Right ventricle myocardium inferior (tissue), 1 donor: ENCODE data around the gene NAA60. TPM values are rescaled to one million over a fixed set of nuclear protein-coding genes. Genes with fewer than 3 reads are reported as not detected.
A peak's percentile ranks its signal among the peaks of the same experiment; 100 is the strongest.
"Not testable (repeated sequence)": the region's sequence is repeated elsewhere in the genome, so short reads cannot be mapped to it uniquely, and the experiment has no call there.

Experiments
- ATAC-seq: fragments of 200-7000 bp; cut with Tn5 transposase; one replicate; pipeline ENCODE4 v1.9.1; 2020; ENCODE audit warnings: mild to moderate bottlenecking, moderate library complexity
- DNase-seq: peaks from one replicate; pipeline ENCODE4 v3.0.0; 2021; ENCODE audit errors: missing footprints
- intact Hi-C: fragments of 100-400 bp; cut with DNase I; formaldehyde crosslinking; loops from one replicate; pipeline ENCODE4 v1.11.0; 2022
- total RNA-seq: library from RNA; stranded (reverse); fragmentation: NEBNext Ultra II Directional; extraction: Animal tissue kit (Norgen Biotek cat#: 25700); gene quantifications from one replicate; pipeline ENCODE4 v1.2.1, GENCODE V29; 2021
- donor health status: DM: no; HTN: yes; CAD: no; lungs with severe emphysema.

NAA60 gene
- total RNA-seq, 1 donor from 2014 or later: 42.7 TPM

DNA sequence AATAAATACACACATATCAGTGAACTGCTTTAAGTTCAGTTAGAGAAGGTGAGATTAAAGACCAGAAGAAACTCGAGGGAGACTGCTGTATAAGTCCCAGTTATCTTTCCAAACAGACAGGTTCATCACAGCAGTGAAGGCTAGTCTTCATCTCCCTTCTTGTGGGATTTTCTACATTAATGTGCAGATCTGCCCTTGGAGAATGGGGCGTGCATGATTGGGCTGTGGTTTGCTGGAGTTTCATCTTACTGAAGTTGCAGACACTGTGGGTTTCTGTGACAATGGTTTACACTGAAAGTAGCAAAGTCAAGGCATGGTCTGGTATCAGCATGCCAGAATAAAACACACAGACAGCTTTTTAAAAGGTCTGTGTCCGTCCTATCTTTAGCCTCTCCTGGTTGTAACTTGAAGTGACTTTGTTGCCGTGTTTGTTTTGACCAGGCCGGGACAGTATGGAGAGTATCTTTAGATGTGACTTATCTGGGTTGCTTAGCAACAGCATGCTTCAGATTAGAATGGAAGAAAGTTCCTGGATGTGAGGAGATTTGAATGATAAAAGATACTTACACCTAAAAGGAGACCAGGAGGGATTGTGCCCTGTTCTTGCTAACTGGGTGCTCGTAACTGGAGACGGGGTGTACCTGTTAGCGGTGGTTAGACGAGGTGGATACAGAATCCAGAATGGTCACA, 16.1 kb downstream of the NAA60 start:
- ATAC-seq (no peak), DNase-seq (no peak)
- intact Hi-C loops: loop anchor here (1.0 to 5.0 kb wide), 4 partner anchors 42 to 177 kb away; partner anchors contain the start of genes CLUAP1, TIGD7, ZNF174 and ZNF263

DNA sequence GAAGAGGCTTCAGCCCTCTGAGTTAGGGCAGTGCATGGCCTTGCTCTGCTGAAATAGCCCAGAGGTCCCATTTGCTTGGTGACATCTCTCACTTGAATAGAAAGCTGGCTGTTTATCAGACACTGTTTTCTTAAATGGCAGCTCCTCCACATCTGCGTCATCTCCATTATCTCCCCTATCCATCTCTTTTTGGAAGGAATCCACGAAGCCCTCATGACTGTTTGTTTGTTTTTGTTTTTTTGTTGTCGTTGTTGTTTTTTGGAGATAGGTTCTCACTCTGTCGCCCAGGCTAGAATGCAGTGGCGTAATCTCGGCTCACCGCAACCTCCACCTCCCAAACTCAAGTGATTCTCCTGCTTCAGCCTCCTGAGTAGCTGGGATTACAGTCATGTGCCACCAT, 16.6 kb downstream of the NAA60 start:
- DNase-seq (no peak), ATAC-seq (no peak)
- intact Hi-C loops: loop anchor here (1.0 kb wide), 1 partner anchor 41 kb away; the partner anchor contains the start of gene CLUAP1

DNA sequence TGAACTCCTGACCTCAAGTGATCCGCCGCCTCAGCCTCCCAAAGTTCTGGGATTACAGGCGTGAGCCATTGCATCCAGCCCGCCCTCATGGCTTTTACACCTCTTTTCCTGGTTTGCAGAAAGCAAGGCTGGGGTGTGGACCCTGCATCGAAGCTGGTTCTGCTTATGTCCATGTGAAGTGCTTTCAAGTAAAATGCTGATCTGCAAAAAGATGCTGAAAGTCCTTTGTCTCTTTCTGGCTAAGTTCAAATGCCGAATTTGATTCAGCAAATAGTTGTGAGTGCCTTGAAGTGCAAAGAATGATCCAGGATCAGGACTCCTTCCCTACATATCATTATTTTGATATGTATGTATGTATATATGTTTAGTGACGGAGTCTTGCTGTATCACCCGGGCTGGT, 17.1 kb downstream of the NAA60 start:
- intact Hi-C loops: loop anchor here (1.0 kb wide), 1 partner anchor 41 kb away; the partner anchor contains the start of gene CLUAP1
- no peak for ATAC-seq
- DNase-seq: no peak

DNA sequence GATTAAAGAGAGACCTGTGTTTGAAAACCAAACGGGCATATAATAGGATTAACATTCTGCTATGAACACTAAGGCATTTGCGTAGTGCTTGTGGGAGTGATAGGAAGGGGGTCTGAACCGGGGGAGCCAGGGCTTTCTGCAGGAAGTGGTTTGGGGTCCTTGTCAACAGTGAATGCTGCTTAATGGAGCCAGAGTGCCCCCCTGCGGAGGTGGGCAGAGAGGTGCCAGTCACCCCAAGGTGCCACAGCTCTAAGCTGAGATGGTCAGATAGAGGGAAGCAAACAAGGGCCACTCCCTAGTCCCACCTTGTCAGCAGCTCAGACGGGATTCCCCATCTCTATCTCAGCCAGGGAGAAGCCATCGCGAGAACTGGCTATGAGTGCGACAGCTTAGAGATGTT, 17.7 kb downstream of the NAA60 start:
- ATAC-seq (no peak), DNase-seq (no peak)
- intact Hi-C loops: no loop called here

DNA sequence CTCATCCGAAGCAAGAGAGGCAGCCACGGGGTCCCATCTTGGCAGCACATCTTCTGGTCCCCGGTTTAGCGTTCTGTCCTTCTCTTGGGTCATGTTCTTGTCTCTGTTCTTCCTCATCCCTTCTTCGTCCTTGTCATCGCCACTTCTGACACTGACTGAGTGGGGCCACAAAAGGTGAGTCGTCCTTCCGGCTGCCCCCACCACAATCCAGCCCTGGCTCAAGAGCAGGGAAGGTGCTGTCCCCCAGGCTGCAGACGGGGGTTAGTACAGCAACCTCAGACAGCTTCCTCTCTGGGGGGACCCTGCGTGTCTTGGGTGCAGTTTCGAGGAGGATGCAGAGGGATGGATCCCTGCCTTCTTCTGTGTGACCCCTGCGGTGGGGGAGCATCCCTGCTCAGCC, 21.8 kb downstream of the NAA60 start:
- intact Hi-C loops: no loop called here
- DNase-seq: no peak
- no peak for ATAC-seq

DNA sequence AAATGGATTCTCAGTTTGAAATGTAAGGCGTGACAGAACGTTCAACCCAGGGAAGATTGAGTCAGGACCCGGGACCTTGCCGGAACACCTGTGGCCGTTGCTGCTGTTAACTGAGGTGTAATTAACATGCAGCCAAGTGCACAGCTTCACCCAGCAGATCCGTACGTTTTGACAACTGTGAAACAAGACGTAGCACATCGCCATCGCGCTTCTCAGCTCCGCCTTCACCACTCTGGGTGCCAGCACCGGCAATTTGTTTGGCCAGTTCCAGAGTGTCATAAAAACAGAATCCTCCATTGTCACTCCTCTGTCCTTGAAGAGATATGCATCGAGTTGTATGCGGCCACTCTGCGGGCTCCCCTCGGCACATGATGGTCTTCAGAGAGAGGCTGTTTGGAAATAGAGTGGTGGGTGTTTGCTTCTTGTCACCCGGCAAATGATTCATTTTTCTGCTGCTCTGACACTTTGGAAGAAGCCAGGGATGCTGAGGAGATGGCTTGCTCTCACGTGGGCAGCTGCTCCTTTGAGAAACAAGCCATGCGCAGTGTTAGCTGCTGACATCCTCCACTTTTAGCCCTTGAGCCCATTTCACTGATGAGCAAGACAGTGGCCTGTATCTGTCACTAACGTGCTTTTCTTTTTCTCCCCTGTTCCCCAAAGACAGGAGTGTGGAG, 22.6 kb downstream of the NAA60 start:
- intact Hi-C loops: no loop called here
- DNase-seq (no peak), ATAC-seq (peak; percentile 14)

DNA sequence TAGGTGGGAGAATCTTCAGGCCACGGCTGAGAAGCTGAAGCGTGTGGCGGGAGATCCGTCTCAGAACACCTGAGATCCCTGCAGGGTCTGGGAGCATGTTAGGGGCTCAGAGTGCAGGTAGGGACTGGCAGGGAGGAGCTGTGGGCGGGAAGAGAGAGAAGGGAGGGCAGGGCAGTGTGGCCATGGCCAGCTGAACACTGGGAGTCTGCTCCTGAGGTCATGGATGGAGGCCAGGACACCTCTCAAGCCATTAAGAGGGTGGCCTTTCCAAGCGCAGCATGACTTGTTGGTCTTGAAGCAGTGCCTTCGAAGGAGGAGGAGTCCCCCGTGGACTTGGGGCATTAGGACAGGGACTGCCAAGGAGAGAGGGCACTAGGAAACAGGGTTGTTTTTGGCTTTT, 23.7 kb downstream of the NAA60 start:
- intact Hi-C loops: no loop called here
- ATAC-seq: peak; percentile 51
- no peak for DNase-seq

DNA sequence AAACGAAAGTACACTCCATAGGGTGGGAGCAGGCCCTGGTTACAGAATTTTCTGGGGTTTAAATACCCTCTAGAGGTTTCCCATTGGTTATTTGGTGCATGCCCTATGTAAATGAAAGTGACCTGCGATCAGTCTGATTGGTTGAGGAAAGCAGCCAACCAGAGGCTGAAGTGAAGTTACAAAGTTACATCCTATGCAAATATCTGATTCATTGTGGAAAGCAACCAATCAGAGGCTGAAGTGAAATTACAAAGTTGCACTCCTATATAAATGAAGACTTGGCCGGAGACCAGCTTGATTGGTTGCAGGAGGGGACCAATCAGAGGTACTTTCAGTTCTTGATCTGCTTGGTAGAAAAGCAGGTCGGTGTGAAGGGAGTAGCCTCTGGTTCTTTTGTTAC, 24.4 kb downstream of the NAA60 start:
- no peak for ATAC-seq
- DNase-seq: no peak
- intact Hi-C loops: no loop called here

DNA sequence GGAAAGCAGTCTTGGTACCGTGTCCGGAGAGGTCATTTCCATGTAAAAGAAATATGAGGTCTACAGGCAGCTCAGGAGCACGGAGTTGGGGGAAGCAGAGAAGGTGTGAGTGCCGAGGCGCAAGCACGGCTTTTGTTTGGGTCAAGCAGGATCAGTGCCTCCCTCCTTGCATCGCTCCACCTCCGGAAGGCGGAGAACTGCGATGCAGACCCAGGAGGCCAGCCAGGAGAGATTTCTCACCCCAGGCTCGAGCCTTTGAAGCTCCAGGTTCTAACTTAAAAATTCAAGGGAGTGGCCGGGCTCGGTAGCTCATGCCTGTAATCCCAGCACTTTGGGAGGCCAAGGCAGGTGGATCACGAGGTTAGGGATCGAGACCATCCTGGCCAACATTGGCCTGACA, 25.0 kb downstream of the NAA60 start:
- ATAC-seq (no peak), DNase-seq (no peak)
- intact Hi-C loops: no loop called here

DNA sequence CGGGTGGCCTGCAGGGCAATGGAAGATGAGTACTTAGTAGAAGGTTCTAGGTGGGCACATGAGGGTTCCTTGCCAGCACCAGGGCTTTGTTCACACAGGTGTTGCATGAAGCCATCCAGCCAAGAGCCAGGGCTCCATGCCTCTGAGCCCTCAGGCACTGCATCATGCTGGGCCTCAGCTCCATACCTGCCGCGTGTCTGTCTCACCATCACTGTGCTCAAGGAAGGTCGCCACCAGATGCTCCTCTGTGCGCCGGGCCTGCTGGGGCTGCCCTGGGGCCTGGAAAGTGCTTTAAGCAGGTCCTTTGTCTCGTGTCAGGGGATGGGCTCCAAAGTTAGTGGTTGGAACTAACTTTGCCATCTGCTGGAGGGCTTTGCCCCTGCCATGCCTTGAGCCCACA, 26.3 kb downstream of the NAA60 start:
- intact Hi-C loops: no loop called here
- ATAC-seq: no peak

DNA sequence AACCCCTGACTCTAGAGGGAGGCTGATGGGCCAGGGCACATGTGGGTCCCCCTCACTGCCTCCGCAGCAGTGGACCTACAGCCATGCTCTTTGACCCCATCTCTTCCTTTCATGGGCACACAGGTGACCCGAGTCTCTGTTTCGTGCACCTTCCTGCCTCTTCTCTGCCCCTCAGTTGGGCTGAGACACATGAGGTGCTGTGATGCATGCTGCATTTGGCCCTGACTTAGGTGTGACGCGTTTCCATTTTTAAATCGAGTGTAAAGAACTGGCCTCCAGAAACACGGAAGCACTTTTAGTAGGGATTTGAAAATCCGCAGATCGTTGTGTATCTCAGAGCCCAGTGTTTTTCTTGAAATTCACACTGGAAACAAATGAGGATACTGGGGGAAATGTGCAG, 27.2 kb downstream of the NAA60 start:
- intact Hi-C loops: no loop called here

More for the DNA sequence above, 26.3 kb downstream of the NAA60 start:
- DNase-seq: no peak

DNA sequence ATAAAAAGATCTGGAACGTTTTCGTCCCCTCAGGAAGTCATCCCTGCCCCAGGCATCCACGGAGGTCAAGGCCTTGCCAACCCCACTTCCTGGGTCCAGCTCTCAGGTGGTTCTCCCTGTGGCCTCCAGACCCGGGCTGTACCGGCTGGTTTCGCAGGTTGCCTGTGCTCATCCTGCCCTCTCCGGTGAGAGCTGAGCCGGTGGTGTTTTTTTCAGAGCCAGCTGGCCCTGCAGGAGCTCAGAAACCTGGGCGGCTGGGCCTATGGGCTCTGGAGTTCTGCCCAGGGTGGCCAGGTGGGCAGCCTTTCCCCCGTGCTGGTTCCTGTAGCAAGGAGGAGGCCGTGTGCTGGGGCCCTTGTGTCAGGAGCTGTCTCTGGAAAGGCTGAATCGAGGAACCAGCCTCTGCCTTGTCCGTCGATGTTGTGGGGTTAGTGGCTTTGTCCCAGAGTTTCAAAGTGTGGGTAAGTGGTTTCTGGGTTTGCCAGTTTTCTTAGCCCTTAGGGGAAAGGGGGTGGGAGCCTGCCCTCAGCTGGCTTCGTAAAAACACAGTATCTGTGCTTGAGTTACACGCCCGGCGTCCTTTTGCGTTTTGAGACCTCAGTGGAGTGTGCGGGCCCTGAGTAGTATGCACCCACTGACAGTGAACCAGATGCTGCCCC, 28.2 kb downstream of the NAA60 start:
- intact Hi-C loops: no loop called here
- DNase-seq: no peak

More for the DNA sequence above, 27.2 kb downstream of the NAA60 start:
- no peak for ATAC-seq
- no peak for DNase-seq

DNA sequence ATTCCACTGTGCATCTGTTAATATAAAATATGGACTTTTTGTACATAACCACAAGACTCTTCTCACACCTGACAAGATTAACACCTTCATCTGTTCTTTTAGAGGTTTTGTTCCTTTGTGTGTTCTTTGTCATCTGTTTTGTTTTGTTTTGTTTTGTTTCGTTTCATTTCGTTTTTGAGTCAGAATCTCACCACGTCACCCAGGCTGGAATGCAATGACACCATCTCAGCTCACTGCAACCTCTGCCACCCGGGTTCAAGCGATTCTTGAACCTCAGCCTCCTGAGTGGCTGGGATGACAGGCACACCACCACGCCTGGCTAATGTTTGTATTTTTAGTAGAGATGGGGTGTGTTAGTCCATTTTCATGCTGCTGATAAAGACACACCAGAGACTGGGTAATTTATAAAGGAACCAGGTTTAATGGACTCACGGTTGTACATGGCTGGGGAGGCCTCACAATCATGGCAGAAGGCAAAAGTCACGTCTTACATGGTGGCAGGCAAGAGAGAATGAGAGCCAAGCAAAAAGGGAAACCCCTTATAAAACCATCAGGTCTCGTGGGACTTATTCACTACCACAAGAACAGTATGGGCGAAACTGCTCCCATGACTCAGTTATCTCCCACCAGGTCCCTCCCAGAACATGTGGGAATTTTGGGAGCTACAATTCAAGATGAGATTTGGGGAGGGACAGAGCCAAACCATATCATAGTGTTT, 29.6 kb downstream of the NAA60 start:
- intact Hi-C loops: no loop called here
- DNase-seq (no peak), ATAC-seq (no peak)

More for the DNA sequence above, 28.2 kb downstream of the NAA60 start:
- ATAC-seq: no peak

DNA sequence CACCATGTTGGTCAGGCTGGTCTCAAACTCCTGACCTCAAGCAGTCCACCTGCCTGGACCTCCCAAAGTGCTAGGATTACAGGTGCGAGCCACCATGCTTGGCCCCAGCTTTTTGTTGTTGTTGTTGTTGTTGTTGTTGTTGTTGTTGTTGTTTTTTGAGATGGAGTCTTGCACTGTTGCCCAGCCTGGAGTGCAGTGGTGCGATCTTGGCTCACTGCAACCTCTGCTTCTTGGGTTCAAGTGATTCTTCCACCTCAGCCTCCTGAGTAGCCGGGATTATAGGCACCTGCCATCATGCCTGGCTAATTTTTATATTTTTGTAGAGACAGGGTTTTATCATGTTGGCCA, 30.1 kb downstream of the NAA60 start:
- DNase-seq, ATAC-seq, intact Hi-C loops: not testable (repeated sequence)

DNA sequence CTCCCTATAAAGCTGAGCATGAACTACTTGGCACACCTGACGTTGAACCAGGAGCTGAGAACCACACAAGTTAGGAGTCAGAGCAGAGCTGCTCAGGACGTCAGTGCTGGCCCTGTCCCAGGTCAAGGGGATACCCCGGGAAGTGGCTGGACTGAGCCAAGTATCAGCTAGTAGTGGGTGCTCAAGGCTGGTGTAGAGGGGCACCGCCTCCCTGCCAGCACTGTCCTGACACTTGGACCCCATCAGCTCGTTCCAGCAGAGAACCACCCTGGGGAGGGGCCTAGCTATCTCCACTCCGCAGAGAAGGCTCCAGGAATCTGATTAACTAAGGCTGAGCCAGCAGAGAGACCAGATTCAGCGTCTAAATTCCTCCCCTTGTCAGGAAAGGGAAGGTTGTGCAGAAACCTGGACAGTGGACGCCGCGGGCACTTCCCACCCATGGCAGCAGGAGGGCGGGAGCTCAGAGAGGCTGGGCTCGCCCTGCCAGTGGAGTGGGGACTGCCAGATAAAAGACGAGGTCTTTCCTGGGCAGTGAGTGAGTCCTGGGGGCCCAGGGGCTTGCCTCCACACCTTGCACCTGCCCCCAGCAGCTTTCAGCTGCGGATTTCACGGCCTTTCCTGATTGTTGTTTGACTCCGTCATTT, 30.8 kb downstream of the NAA60 start:
- ATAC-seq (peak; percentile 23), DNase-seq (no peak)
- intact Hi-C loops: no loop called here

DNA sequence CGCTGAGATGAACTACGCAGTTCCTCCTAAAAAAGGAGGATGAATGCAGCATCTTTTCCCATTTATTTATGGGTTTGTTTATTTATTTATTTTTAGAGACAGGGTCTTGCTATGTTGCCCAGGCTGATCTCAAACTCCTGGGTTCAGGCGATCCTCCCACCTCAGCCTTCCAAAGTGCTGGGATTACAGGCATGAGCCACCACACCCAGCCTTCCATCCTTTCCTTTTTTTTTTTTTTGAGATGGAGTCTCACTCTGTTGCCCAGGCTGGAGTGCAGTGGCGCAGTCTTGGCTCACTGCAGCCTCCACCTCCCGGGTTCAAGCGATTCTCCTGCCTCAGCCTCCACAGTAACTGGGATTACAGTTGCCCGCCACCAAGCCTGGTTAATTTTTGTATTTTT, 31.4 kb downstream of the NAA60 start:
- intact Hi-C loops, ATAC-seq, DNase-seq: not testable (repeated sequence)

DNA sequence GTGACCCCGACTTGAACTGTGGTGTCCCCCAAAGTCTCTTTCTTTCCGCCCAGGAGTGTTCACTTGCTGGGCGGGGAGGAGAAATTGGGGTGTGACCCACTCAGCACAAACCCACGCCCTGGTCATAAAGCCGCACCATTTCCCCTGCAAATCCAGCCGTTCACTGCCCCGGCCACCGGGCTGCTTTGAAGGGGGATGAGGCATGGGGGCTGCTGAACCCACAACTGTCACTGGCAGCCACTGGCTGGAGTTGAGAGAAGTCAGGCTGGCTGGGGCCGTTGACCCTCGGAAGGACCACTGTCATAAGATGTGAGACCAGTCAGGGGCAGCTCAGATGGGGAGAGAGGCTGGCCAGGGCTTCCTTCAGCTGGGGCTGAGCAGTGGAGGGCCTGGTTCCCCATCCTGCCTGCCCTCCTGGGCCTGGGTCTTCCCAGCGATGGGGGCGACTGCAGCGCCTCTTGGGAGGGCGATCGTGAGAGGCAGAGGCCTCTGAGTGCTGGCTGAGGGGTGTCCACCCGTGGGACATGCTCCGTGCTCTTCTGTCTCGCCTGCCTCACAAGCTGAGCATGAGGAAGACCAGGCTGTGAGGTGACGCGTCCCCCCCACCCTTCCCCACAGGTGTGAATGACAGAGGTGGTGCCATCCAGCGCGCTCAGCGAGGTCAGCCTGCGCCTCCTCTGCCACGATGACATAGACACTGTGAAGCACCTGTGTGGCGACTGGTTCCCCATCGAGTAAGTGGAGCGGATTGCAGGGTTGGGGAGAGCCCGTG, 32.3 kb downstream of the NAA60 start:
- DNase-seq (no peak), ATAC-seq (peak; percentile 17)
- intact Hi-C loops: no loop called here

DNA sequence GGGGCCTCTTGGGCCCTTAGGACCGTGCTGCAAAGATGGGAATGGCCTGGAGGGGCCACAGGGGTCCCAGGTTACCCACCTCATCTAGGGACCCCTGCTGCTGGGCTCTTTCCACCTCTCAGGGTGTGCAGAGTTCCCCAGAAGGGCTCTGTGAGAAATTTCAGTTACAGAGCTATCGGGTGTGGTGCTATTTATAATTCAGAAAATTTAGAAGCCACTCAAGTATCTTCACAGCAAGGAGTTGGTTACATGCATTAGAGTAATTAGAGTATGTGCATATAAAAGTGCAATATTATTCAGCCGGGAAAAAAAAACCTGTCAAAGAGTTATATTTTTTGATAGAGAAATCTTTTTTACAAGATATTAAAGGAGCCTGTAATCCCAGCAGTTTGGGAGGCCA, 32.9 kb downstream of the NAA60 start:
- peak; percentile 23 for ATAC-seq
- DNase-seq: no peak
- intact Hi-C loops: no loop called here
